HepG2 (cell line): ENCODE measurements around the gene CCDC142. TPM values are rescaled to one million over a fixed set of nuclear protein-coding genes. Genes with fewer than 3 reads are reported as not detected.
A peak's percentile ranks its signal among the peaks of the same experiment; 100 is the strongest.

Source experiments
- ARNTL ChIP-seq: sonication (generic); formaldehyde crosslinking; IDR thresholded peaks from 2 replicates; pipeline ENCODE4 v1.4.0; 2020; ENCODE audit warnings: mild to moderate bottlenecking, missing genetic modification reagents
- CENPT ChIP-seq: sonication (generic); formaldehyde crosslinking; IDR thresholded peaks from 2 replicates; pipeline ENCODE4 v1.8.0; 2022; ENCODE audit warnings: low read depth, mild to moderate bottlenecking, moderate library complexity, missing genetic modification reagents
- CERS6 ChIP-seq: sonication (generic); formaldehyde crosslinking; IDR thresholded peaks from 2 replicates; pipeline ENCODE4 v1.5.0; 2020; ENCODE audit warnings: missing genetic modification reagents
- DRAP1 ChIP-seq: IDR thresholded peaks from 2 replicates; pipeline ENCODE4 v1.6.1; 2016; ENCODE audit warnings: missing genetic modification reagents, missing compliant biosample characterization
- FOXK1 ChIP-seq: sonication (generic); formaldehyde crosslinking; IDR thresholded peaks from 2 replicates; pipeline ENCODE4 v1.4.0; 2020; ENCODE audit warnings: low read depth, missing genetic modification reagents, borderline replicate concordance
- HMGXB3 ChIP-seq: sonication (generic); formaldehyde crosslinking; IDR thresholded peaks from 2 replicates; pipeline ENCODE4 v1.4.0; 2020; ENCODE audit warnings: missing genetic modification reagents, borderline replicate concordance
- HNRNPL ChIP-seq: fragments of 200-400 bp; formaldehyde crosslinking; IDR thresholded peaks from 2 replicates; pipeline ENCODE4 v1.6.1; 2017; ENCODE audit warnings: mild to moderate bottlenecking, low read depth, low read length
- RNF2 ChIP-seq: fragments of 450-650 bp; conservative IDR thresholded peaks from 2 replicates; pipeline ENCODE4 v1.6.1; 2016; ENCODE audit warnings: low read depth
- THYN1 ChIP-seq: sonication (generic); formaldehyde crosslinking; IDR thresholded peaks from 2 replicates; pipeline ENCODE4 v1.8.1; 2023; ENCODE audit warnings: low read depth, mild to moderate bottlenecking, moderate library complexity, missing genetic modification reagents, borderline replicate concordance
- ZFAT ChIP-seq: sonication (generic); formaldehyde crosslinking; conservative IDR thresholded peaks from 2 replicates; pipeline ENCODE4 v1.8.1; 2023; ENCODE audit warnings: missing genetic modification reagents, inconsistent platforms
- ZHX1 ChIP-seq: sonication (generic); formaldehyde crosslinking; IDR thresholded peaks from 2 replicates; pipeline ENCODE4 v1.8.1; 2022; ENCODE audit warnings: low read depth, mild to moderate bottlenecking, missing genetic modification reagents
- ZNF263 ChIP-seq: sonication (generic); formaldehyde crosslinking; IDR thresholded peaks from 2 replicates; pipeline ENCODE4 v1.4.0; 2020; ENCODE audit warnings: missing genetic modification reagents
- ZNF383 ChIP-seq: sonication (generic); formaldehyde crosslinking; IDR thresholded peaks from 2 replicates; pipeline ENCODE4 v1.4.0; 2020; ENCODE audit warnings: missing genetic modification reagents, mild to moderate bottlenecking, borderline replicate concordance
- ZNF564 ChIP-seq: sonication (generic); formaldehyde crosslinking; IDR thresholded peaks from 2 replicates; pipeline ENCODE4 v1.8.1; 2023; ENCODE audit warnings: mild to moderate bottlenecking, missing genetic modification reagents
- ZNF850 ChIP-seq: sonication (generic); formaldehyde crosslinking; conservative IDR thresholded peaks from 2 replicates; pipeline ENCODE4 v1.9.0; 2021; ENCODE audit warnings: mild to moderate bottlenecking, missing genetic modification reagents
- polyA plus RNA-seq, 8 experiments: library from polyadenylated mRNA; depleted of rRNA in 3 of 8; stranded (reverse) in 7 of 8; unstranded in 1 of 8; fragments of >200 nt; fragmentation: Illumina TruSeq in 4 of 8; extraction: Trizol in 4 of 8; gene quantifications; 2 replicates each; pipeline versions ENCODE4 v1.2.1 to v1.2.3, GENCODE V29; 2011 to 2016; ENCODE audit warnings: low read depth in 4 of 8, missing spikeins in 1 of 8, mixed read lengths in 1 of 8; ENCODE audit not compliant: insufficient read depth in 1 of 8
- total RNA-seq, 5 experiments: library from RNA; depleted of rRNA; stranded (reverse); fragments of >200 nt; fragmentation: Illumina TruSeq; extraction: Trizol; gene quantifications; 2 replicates each; pipeline ENCODE4 v1.2.3, GENCODE V29; 2016; ENCODE audit warnings: low read depth in 1 of 5
- TF ChIP-seq, protein P1 (sequence below): conservative IDR thresholded peaks from 2 replicates; pipeline ENCODE4 v1.6.1; 2018; ENCODE audit warnings: missing genetic modification reagents
- TF ChIP-seq, protein P2 (sequence below): sonication (generic); formaldehyde crosslinking; IDR thresholded peaks from 2 replicates; pipeline ENCODE4 v1.5.1; 2020; ENCODE audit warnings: missing genetic modification reagents, mild to moderate bottlenecking, borderline replicate concordance

The CCDC142 gene
- total and polyA plus RNA-seq, 2 of the 13 experiments (the other 11 are each of a cell fraction or from before 2014, with no cell fraction given), result 14.7 to 30.4 TPM

GRCh38 chr2:74525717-74526648 lies 43.2 kb upstream of the CCDC142 start, which contains the start of gene DQX1 (continued):
- TF ChIP-seq ZHX1 (CRISPR knock-in tag) (peak; percentile 83), RNF2 (no peak; the same call in 1 of the 2 replicates), HMGXB3 (CRISPR knock-in tag) (peak; percentile 69; the same call in 1 of the 2 replicates), ARNTL (CRISPR knock-in tag) (no peak), THYN1 (CRISPR knock-in tag) (no peak), DRAP1 (CRISPR knock-in tag) (peak; percentile 98), CERS6 (CRISPR knock-in tag) (no peak), ZNF850 (CRISPR knock-in tag) (no peak), ZFAT (no peak), FOXK1 (CRISPR knock-in tag) (peak; percentile 72; the same call in 1 of the 2 replicates), ZNF564 (no peak), HNRNPL (no peak), CENPT (no peak), ZNF383 (CRISPR knock-in tag) (no peak; the same call in 1 of the 2 replicates), ZNF263 (CRISPR knock-in tag) (peak; percentile 27; the same call in 1 of the 2 replicates)
- TF ChIP-seq, protein P1, sequence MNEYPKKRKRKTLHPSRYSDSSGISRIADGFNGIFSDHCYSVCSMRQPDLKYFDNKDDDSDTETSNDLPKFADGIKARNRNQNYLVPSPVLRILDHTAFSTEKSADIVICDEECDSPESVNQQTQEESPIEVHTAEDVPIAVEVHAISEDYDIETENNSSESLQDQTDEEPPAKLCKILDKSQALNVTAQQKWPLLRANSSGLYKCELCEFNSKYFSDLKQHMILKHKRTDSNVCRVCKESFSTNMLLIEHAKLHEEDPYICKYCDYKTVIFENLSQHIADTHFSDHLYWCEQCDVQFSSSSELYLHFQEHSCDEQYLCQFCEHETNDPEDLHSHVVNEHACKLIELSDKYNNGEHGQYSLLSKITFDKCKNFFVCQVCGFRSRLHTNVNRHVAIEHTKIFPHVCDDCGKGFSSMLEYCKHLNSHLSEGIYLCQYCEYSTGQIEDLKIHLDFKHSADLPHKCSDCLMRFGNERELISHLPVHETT (CRISPR knock-in tag), result no peak
- TF ChIP-seq, protein P2, sequence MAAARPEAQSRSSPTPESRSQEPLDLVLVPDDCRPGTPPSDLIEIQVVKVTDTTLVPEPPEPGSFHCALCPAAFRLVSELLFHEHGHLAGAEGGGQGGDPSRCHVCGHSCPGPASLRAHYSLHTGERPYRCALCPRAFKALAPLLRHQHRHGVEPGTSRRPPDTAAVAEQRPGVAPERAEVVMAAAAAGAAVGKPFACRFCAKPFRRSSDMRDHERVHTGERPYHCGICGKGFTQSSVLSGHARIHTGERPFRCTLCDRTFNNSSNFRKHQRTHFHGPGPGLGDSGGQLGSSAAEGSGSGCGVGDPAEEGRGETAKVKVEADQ (CRISPR knock-in tag), result peak; percentile 71; the same call in 1 of the 2 replicates
